PFSK-1 (cell line): ENCODE results near the gene PPARA.

ENCODE experiments used
- REST ChIP-seq, 2 experiments: IDR thresholded peaks; 2 replicates each; pipeline versions ENCODE4 v1.6.1 to v1.8.0; 2011 to 2012; ENCODE audit warnings: low read depth in 2 of 2, low read length in 2 of 2, control low read depth in 1 of 2, inconsistent platforms in 1 of 2, mild to moderate bottlenecking in 1 of 2, moderate library complexity in 1 of 2; ENCODE audit not compliant: insufficient read depth in 1 of 2
- TAF1 ChIP-seq: IDR thresholded peaks from 2 replicates; pipeline ENCODE4 v1.6.1; 2012; ENCODE audit warnings: low read length, control low read depth, borderline replicate concordance; ENCODE audit not compliant: insufficient read depth

DNA sequence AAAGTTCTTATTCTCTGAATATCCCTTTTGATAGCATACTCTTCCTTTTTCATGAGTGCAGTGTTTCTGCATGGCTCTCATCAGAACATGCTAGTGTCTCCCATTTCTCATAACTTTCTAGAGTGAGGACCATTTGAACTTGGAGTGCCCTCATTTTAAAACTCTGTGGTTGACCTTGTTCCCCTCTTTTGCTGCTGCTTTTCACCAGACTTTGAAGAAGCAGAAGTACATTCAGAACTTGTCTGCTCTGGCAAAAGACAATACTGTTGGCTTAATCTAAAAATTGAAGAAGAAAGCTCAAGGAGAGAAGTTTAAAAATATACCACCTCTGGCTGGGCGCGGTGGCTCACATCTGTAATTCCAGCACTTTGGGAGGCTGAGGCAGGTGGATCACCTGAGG is 35.0 kb downstream of the PPARA start:
- TF ChIP-seq REST (IDR thresholded peaks at IDR 0.05; ENCODE audit: insufficient read depth in 1 of 2, low read depth in 2 of 2, low read length in 2 of 2) (no peak), TAF1 (no peak)
